Sigmoid colon (tissue), 4 donors: ENCODE results near the gene PRUNE2.

Experiments used
- EP300 ChIP-seq, 4 donors: sonication (generic); formaldehyde crosslinking; IDR thresholded peaks; one replicate each; pipeline ENCODE4 v1.6.1; 2017; ENCODE audit warnings: antibody characterized with exemption in 4 of 4
- POLR2A ChIP-seq, 2 donors: fragments of 450-650 bp; IDR thresholded peaks; one replicate each; pipeline ENCODE4 v1.6.1; 2016; ENCODE audit warnings: antibody characterized with exemption in 2 of 2, mild to moderate bottlenecking in 2 of 2, moderate library complexity in 2 of 2
- TF ChIP-seq, protein P1 (sequence below), 4 experiments: fragments of 450-650 bp in 3 of 4; fragments of 200-600 bp in 1 of 4; IDR thresholded peaks; one replicate each; pipeline ENCODE4 v1.5.1; 2016 to 2019; ENCODE audit warnings: antibody characterized with exemption in 4 of 4, mild to moderate bottlenecking in 3 of 4, moderate library complexity in 2 of 4

DNA sequence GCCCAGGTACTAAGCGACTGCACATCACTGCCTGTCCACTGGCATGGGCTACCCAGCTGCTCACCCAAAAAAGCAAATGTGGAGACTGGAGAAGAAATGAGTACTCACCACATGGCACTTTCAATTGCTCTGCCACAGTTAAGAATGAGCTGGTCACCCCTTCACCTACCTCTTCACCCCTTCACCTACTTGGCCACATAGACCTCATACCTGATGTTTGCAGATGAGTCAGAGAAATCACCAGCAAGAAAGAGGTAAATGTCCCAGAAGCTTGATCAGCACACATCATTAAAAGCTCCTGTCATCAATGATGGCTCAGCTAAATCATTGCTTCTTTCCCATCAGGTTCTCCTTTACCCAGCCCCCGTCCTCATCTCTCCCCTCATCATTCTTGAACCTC, 7.6 kb upstream of the PRUNE2 start:
- TF ChIP-seq, protein P1, sequence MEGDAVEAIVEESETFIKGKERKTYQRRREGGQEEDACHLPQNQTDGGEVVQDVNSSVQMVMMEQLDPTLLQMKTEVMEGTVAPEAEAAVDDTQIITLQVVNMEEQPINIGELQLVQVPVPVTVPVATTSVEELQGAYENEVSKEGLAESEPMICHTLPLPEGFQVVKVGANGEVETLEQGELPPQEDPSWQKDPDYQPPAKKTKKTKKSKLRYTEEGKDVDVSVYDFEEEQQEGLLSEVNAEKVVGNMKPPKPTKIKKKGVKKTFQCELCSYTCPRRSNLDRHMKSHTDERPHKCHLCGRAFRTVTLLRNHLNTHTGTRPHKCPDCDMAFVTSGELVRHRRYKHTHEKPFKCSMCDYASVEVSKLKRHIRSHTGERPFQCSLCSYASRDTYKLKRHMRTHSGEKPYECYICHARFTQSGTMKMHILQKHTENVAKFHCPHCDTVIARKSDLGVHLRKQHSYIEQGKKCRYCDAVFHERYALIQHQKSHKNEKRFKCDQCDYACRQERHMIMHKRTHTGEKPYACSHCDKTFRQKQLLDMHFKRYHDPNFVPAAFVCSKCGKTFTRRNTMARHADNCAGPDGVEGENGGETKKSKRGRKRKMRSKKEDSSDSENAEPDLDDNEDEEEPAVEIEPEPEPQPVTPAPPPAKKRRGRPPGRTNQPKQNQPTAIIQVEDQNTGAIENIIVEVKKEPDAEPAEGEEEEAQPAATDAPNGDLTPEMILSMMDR (IDR thresholded peaks at IDR 0.05) = no peak
- TF ChIP-seq POLR2A (IDR thresholded peaks at IDR 0.05) = no peak
- no peak for TF ChIP-seq EP300 (IDR thresholded peaks at IDR 0.05)
